NCI-H748 treated with DMSO at 0.1 percent for 48 hours (cell line): ENCODE results near the gene SRSF3.
"Not testable (repeated sequence)": the region's sequence is repeated elsewhere in the genome, so short reads cannot be mapped to it uniquely, and the experiment has no call there.

ENCODE experiments used
- DNase-seq: peaks from one replicate; lab custom pipeline; 2025; lab: John Stamatoyannopoulos, UW

Gene SRSF3

DNA sequence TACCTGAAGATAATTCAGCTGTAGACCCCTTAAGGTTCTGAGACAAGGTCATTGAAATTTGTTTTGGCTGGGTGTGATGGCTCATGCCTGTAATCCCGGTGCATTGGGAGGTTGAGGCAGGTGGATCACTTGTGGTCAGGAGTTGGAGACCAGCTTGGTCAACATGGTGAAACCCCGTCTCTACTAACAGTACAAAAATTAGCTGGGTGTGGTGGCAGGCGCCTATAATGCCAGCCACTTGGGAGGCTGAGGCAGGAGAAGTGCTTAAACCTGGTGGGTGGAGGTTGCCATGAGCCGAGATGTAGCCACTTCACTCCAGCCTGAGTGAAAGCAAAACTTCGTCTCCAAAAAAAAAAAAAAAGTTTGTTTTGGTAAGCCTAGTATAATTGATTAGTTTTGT is 11.0 kb downstream of the SRSF3 start:
- no peak for DNase-seq

DNA sequence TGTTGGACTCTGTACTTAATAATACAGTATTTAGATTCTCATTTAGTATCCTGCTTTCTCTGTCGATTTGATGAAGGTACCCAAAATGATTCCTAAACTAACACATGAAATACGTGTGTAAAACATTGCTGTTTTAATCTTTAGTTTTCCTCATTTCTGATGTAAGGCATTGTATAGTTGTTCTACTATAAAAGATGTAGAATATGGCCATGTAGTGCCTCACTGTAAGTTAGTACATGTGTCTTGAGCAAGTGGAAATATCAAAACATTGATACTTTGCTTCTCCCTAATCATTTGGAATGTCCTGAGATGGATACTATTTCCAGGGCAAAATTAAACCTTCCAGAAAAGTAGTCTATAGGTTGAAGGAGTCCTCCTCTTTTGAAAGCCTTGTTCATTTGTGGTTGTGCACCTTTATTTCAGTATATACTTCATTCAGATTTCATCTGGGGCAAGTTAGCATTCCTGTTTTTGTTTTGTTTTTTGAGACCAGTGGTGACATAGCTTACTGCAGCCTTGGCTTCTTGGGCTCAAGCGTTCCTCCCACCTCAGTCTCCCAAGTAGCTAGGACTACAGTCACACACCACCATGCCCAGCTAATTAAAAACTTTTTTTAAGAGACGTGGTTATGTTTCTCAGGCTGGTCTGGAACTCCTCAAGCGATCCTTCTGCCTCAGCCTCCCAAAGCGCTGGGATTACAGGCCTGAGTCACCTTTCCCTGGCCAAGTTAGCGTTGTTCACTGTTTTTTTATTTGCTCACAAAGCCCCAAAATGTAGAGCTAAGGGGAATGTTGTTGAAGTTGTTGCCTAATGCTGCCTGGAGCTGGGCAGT is 11.6 kb downstream of the SRSF3 start:
- DNase-seq = no peak

DNA sequence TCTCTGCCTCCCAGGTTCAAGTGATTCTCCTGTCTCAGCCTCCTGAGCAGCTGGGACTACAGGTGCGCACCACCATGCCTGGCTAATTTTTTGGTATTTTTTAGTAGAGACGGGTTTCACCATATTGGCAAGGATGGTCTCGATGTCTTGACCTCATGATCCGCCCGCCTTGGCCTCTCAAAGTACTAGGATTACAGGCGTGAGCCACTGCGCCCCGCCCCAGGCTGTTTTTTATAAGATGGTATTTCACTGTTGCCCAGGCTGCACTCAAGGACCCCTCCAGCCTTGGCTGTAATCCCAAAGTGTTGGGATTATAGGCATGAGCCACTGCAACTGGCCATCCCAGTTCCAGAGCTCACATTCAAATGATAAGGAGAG is 13.1 kb downstream of the SRSF3 start:
- DNase-seq = not testable (repeated sequence)

DNA sequence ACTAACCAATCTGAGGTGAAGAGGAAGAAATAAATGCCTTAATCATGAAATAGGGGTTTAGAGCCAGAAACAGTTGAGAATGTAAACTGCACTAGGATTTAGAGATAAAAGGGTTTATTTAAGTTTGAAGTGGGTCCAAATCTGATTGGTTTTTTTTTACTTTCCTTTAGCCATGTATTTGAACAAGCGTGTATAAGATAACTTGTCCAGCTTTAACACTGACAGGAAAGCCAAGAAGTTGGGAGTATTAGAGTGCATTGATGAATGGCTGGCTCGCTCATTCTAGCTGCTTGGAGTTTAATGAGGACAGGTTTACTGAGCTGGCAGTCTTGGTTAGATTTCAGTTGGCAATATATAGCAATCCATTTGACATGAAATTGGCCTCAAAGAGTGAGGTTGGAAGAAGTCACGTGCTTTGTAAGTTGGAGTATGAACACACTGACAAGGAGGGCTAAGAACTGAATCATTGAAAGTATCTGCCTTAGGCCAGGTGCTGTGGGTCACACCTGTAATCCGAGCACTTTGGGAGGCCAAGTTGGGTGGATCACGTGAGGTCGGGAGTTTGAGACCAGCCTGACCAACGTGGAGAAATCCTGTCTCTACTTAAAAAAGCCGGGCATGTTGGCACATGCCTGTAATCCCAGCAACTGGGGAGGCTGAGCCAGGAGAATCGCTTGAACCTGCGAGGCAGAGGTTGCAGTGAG is 13.7 kb downstream of the SRSF3 start:
- no peak for DNase-seq

DNA sequence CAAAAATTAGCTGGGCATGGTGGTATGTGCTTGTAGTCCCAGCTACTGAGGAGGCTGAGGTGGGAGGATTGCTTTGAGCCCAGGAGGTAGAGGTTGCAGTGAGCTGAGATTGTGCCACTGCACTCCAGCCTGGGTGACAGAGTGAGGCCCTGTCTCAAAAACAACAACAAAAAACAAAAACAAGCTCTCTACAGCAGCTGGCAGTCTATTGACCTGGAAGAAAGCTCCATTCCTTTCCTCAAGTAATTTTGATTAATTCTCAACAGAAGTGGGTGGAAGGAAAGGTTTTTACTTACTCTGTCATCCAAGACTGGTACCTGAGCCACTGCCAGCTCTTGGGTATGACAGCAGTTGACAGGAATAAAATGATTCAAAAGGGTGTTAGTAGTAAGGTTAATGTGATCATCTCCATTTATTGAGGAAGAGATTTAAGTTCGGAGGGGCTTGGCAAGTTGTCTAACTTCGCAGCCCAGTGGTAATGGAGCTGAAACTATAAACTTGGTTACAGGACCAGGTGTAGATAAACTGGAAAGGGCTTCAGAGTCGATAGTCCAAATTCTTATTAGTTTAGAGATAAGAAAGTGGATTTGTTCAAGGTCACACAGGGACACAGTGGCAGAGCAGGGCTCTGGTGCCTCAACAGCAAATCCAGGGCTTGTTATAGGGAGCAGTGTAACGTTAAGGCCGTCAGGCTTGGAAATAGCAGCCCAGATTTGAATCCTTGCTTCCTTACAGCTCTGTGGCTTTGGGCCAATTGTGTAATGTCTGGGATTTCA is 14.8 kb downstream of the SRSF3 start:
- no peak for DNase-seq

DNA sequence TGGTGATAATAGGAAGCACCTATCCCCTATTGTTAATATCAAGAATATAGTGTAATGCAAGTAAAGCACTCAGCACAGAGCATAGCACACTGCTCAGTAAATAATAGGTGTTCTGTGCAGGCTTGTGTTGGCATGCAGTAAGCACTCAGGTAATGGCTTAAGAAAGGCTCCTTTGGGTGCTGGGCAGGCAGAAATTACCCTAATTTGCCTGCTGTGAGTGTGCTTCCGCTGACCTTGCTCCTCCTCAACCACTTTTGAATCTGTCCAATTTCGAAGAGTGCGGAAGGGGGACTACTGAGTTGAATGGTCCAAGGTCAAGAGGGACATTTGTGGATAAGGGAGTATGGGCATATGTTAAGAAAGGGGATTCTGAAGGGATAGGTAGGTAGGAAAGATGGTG is 15.4 kb downstream of the SRSF3 start:
- DNase-seq = no peak

DNA sequence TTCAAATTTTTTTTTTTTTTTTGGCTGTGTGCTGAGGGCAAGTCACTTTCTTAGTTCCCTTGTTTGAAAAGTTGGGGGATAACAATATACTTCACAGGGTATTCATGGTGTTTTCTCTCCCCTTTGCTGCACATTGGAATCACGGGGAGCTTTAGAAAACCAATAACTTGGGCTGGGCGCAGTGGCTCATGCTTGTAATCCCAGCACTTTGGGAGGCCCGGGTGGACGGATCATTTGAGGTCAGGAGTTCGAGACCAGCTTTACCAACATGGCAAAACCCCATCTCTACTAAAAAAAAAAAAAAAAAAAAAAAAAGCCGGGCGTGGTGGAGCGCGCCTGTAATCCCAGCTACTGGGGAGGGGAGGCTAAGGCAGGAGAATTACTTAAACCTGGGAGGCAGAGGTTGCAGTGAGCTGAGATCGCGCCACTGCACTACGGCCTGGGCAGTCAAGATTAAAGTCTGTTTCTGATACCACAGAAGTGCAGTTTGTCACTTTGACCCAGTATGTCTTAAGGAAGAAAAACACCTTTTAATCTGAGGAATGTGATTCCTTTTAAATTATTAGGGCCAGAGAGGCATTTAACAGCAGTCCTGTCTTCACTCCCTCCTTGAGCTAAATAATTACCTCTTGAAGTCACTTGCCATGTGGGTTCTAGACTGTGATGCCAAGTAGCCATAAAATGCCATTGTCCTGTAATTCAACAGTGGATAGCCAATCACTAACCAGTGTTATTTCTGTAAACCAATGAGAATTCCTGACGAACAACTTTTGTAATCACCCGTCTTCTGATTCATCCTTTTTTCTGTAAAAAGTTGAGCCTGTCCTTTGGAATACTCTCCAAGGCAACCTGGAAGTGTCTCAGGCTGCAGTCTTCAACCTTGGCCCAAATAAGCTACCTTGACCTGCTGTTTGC is 16.1 kb downstream of the SRSF3 start:
- no peak for DNase-seq

DNA sequence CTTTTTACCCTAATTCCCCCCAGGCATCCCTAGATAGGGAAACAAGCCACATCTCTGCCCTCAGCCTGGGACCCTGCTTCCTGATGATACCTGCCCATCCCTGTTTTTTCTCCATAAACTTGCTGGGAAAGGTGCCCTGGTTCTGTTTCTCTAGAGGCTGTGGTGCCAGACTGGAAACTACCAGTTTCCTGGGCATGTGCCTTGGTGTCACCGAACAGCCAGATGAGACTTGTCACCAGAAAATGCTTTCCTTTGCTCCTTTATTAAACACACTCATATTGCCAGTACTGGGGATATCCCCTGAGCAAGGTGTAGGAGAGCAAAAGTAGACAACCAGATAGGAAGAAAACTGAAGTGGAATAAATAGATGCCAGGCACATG is 16.8 kb downstream of the SRSF3 start:
- DNase-seq = no peak

DNA sequence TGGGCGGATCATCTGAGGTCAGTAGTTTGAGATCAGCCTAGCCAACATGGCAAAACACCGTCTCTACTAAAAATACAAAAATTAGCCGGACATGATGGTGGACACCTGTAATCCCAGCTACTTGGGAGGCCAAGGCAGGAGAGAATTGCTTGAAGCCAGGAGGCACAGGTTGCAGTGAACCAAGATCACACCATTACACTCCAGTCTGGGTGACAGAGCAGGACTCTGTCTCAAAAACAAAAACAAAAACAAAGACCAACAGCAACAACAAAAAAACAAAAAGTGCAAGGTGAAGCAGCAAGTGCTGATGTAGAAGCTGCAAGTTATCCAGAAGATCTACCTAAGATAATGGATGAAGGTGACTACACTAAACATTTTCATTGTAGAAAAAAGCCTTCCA is 17.5 kb downstream of the SRSF3 start:
- not testable (repeated sequence) for DNase-seq

DNA sequence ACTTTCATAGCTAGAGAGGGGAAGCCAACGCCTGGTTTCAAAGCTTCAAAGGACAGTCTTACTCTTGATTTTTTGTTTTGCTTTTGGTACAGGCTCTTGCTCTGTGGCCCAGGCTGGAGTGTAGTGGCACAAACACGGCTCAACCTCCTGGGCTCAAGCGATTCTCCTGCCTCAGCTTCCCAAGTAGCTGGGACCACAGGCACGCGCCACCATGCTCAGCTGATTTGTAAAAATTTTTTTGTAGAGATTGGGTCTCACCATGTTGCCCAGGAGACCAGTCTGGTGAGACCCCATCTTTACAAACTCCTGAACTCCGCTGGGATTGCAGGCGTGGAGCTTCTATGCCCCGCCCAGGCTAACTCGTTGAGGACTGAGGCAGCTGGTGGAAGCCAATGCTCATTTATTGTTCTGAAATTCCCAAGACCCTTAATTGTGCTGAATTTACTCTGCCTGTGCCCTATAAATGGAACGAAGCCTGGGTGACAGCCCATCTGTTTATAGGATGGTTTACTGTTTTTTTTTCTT is 18.0 kb downstream of the SRSF3 start:
- no peak for DNase-seq

DNA sequence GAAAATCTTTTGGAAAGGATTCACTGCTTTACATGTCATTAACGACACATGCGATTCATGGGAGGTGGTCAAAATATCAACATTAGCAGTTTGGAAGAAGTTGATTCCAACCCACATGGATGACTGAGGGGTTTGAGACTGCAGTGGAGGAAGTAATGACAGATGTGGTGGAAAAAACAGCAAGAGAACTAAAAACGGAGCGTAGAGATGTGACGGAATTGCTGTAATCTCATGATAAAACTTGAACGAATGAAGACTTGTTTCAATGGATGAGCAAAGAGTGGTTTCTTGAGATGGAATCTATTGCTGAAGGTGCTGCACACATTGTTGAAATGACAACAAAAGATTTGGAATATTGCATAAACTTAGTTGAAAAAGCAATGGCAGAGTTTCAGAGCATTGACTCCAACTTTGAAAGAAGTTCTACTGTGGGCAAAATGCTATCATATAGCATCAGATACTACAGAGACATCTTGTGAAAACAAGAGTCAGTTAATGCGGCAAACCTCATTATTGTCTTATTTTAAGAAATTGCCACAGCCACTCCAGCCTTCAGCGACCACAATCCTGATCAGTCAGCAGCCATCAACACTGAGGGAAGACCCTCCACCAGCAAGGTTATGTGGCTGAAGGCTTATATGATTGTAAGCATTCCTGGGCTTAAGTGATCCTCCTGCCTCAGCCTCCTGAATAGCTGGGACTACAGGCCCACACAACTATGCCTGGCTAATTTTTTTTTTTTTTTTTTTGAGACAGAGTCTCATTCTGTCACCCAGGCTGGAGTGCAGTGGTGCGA is 19.2 kb downstream of the SRSF3 start:
- DNase-seq = no peak

DNA sequence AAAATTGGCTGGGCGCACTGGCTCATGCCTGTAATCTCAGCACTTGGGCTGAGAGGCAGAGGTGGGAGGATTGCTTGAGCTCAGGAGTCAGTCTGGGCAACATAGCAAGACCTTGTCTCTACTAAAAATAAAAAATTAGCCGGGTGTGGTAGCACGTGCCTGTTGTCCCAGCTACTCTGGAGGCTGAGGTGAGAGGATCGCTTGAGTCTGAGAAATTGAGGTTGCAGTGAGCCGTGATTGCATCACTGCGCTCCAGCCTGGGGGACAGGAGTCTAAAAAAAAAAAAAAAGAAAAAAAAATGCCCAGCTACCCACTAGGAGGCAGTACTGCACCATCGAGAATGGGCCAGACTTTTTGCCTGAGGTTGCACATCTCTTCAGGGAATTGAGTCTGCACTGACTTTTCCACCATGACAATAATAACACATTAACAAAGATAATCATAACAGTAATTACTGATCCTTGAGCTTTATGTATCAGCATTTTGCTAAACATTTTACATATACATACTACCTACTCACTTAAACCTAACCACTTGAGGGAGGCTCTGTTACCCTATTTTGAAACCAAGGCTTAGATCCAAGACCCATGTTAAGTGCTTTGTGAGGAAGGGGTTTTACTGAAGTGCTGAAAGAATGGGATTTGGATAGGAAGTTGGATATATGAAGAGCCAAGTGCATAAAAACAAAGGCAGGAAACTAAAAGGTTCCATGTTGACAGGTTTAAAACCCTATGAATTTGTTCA is 21.0 kb downstream of the SRSF3 start:
- DNase-seq = no peak

DNA sequence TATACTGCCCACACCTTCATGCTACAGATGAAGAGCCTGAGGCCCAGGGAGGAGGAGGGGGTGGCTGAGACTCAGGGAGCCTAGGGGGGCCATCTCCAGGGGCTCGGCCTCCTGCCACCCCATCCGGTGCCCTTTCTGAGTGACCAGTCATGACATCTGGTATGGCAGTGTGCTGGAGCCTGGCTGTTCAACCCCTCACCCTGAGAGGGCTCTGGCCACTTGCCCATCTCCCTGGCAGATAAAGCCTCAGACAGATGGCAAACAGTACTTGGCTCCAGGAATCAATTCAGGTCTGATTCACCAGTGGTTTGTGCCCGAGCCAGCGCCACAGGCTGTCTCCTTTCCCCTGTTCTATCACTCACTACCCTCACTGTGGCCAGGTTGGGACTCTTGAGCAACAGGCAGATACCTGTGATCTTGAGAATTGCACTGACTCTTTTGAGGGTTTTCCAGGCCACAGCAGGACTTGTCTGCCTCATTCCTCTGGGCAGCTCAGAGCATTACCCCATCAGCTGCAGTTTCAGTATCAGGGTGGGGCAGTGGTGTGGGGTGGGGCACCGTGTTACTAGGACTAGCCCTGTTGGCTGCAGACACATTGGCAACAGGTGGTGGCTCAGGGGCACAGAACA is 22.8 kb downstream of the SRSF3 start:
- DNase-seq = no peak

DNA sequence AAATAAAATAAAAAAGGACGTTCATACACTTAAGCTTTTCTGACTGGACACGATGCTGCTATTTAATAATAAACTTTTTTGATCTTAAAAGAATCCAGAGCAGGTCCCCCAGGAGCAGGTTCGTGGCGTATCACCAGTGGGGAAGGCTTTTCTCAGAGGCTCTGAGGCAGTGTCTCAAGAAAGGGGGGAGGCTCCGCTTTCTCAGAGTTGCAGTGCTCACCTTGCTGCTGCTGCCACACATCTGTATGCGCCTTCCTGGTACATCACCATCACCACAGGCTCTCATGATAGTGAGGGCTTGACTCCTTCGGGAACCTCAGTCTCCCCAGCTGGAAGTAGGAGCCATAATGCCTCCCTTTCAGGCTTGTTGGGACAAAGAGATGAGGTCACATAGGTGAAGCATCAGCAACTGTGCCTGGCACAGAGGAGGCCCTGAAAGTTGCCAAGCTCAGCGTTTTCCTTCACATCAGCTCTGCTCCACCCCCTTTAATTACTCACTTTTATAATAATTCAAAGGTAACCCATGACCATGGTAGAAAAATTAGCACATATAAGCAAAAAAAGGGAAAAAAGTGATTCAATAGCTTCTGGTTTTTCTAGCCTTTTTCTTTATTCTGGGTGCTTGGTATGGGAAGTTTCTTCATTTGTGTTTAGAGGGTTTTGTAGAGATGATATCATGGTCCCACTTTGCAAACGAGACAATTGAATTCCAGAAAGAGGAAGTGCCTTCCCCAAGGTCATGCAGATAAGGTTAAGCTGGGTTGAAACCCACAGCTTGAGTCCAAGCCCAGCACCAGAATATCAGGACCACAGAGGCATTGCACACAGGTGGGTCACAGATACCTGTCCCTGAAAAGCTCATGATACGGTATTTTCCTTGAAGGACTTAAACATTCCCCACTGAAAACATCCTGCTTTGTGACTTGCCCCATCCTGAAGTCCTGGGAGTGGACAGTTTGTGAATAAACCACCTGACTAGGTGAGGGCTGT is 24.5 kb downstream of the SRSF3 start:
- DNase-seq = no peak

DNA sequence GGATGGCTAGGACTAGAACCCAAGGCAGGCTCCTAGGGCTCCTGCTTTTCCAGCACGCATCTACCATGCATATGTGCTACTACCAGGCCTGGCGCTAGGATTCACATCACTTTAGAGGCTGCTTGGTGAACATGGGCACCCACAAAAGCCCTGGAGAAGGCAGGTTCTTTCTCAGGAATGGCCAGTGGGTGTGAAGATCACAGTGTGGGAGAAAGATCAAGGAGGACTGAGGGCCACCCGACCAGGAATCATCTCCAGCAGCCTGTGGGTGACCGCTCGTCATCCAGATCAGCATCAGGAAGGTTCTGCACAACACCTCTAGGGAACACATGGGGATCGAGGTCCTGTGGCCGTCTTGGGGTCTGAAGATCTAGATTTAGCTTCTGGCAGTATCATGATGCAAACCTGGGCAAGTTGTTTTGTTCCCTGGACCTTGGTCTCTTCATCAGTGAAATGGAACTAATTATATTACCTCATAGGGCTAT is 27.3 kb downstream of the SRSF3 start:
- DNase-seq = no peak

DNA sequence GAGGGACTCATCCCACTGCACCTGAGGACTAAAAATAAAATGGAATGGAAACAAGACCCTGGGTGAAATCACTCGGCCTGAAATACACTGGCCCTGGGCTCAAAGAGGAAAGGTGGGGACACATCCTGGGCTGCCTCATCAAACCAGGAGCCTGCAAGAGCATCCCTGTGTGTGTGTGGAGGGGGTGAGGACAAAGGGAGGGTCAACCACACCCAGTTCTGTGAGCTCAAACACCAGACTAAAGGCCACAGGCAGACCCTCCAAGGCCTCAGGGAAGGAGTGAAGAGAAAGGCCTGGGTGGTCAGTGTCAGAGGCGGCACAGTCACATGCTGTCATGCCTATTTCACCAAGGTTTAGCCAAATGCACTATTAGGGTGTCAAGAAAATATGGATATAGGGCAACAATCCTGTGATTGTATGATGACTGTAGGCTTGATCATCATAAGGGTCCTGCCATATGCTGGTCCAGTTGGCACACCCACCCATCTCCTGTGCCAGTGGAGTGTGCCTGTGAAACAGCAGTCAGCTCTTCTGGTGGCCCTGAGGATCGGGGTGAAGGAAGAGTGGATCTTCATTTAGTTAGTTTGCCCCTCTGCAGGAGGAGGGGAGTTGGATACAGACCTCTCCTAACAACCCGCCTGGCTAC is 28.9 kb downstream of the SRSF3 start:
- DNase-seq = no peak
